IMR-90 (cell line): ENCODE data around the gene TUBA3C. TPM values are rescaled to one million over a fixed set of nuclear protein-coding genes. Genes with fewer than 3 reads are reported as not detected.

ENCODE experiments used
- ATAC-seq: fragments of 200-7000 bp; cut with Tn5 transposase; 2 replicates; pipeline ENCODE4 v1.9.1; 2020; ENCODE audit warnings: low read depth, mild to moderate bottlenecking, moderate library complexity
- BruUV-seq: library from RNA; stranded (reverse); fragments of 400-500 nt; replicated peaks from 2 replicates; lab custom pipeline; 2021; lab: Mats Ljungman, UMichigan
- CTCF ChIA-PET: fragments of 300-600 bp; formaldehyde crosslinking; extraction: SDS; loops from one replicate; lab custom pipeline; 2021; ENCODE audit warnings: antibody characterized with exemption; lab: Yijun Ruan, JAX
- POLR2A ChIA-PET: fragments of 300-600 bp; sonication (Branson Sonifier 250); formaldehyde crosslinking; loops from one replicate; lab custom pipeline; 2022; ENCODE audit warnings: antibody characterized with exemption; ENCODE audit not compliant: unreplicated experiment; lab: Charles Lee
- DNase-seq: peaks from one replicate; pipeline ENCODE4 v3.0.0; 2013
- H2AFZ ChIP-seq: replicated peaks from 2 replicates; pipeline ENCODE3; 2013; ENCODE audit warnings: low read length, mild to moderate bottlenecking; ENCODE audit not compliant: poor library complexity
- H2AK5ac ChIP-seq: 2 replicates; pipeline ENCODE4 v1.6.1; 2013; ENCODE audit warnings: low read depth, low read length, inconsistent platforms
- H2AK9ac ChIP-seq: replicated peaks from 2 replicates; pipeline ENCODE3; 2013; ENCODE audit warnings: mild to moderate bottlenecking, low read depth, low read length, moderate library complexity; ENCODE audit not compliant: poor library complexity
- H2BK120ac ChIP-seq: 2 replicates; pipeline ENCODE4 v1.6.1; 2013; ENCODE audit warnings: low read depth, low read length, inconsistent platforms
- H2BK15ac ChIP-seq: 3 replicates; pipeline ENCODE4 v1.6.1; 2013; ENCODE audit warnings: low read depth, low read length, inconsistent platforms
- H2BK20ac ChIP-seq: 2 replicates; pipeline ENCODE4 v1.6.1; 2013; ENCODE audit warnings: low read depth, mild to moderate bottlenecking, inconsistent platforms, low read length, moderate library complexity
- H2BK5ac ChIP-seq: 2 replicates; pipeline ENCODE4 v1.6.1; 2013; ENCODE audit warnings: mild to moderate bottlenecking, low read depth, low read length, inconsistent platforms; ENCODE audit not compliant: poor library complexity, severe bottlenecking
- H3K14ac ChIP-seq: replicated peaks from 2 replicates; pipeline ENCODE4 v1.6.1; 2013; ENCODE audit warnings: low read depth, low read length, inconsistent platforms
- H3K18ac ChIP-seq: 2 replicates; pipeline ENCODE4 v1.6.1; 2013; ENCODE audit warnings: low read depth, low read length, control low read depth
- H3K23ac ChIP-seq: 2 replicates; pipeline ENCODE4 v1.6.1; 2013; ENCODE audit warnings: low read depth, low read length, inconsistent platforms
- H3K27ac ChIP-seq: 2 replicates; pipeline ENCODE4 v1.5.1; 2013; ENCODE audit warnings: mild to moderate bottlenecking, control low read depth, low read length; ENCODE audit not compliant: insufficient read depth
- H3K27me3 ChIP-seq: 2 replicates; pipeline ENCODE4 v1.6.1; 2013; ENCODE audit warnings: low read length; ENCODE audit not compliant: control insufficient read depth, insufficient read depth
- H3K36me3 ChIP-seq: 2 replicates; pipeline ENCODE4 v1.6.1; 2013; ENCODE audit warnings: low read length, mixed read lengths; ENCODE audit not compliant: control insufficient read depth, insufficient read depth
- H3K4ac ChIP-seq: 2 replicates; pipeline ENCODE4 v1.6.1; 2013; ENCODE audit warnings: low read depth, low read length, inconsistent platforms
- H3K4me1 ChIP-seq: 2 replicates; pipeline ENCODE4 v1.6.1; 2013; ENCODE audit warnings: low read length, mixed read lengths; ENCODE audit not compliant: control insufficient read depth, insufficient read depth
- H3K4me2 ChIP-seq: 2 replicates; pipeline ENCODE4 v1.6.1; 2013; ENCODE audit warnings: low read depth, mild to moderate bottlenecking, control low read depth, low read length, moderate library complexity
- H3K4me3 ChIP-seq: 2 replicates; pipeline ENCODE4 v1.5.1; 2013; ENCODE audit warnings: low read depth, mild to moderate bottlenecking, control low read depth, low read length, moderate library complexity; ENCODE audit not compliant: insufficient read depth
- H3K56ac ChIP-seq: 2 replicates; pipeline ENCODE4 v1.6.1; 2013; ENCODE audit warnings: low read length, inconsistent platforms; ENCODE audit not compliant: insufficient read depth; ENCODE audit errors: extremely low read depth
- H3K79me1 ChIP-seq, 2 experiments: 2 replicates each; pipeline ENCODE4 v1.6.1; 2013; ENCODE audit warnings: low read length in 2 of 2, inconsistent platforms in 1 of 2, low read depth in 1 of 2
- H3K9ac ChIP-seq: 2 replicates; pipeline ENCODE4 v1.6.1; 2013; ENCODE audit warnings: low read depth, low read length, control low read depth
- H3K9me1 ChIP-seq: 2 replicates; pipeline ENCODE4 v1.6.1; 2013; ENCODE audit warnings: low read length, inconsistent platforms; ENCODE audit not compliant: insufficient read depth
- H3K9me3 ChIP-seq: 2 replicates; pipeline ENCODE4 v1.6.1; 2013; ENCODE audit warnings: low read length; ENCODE audit not compliant: control insufficient read depth, insufficient read depth
- H4K20me1 ChIP-seq: 2 replicates; pipeline ENCODE4 v1.6.1; 2013; ENCODE audit warnings: low read length, inconsistent platforms; ENCODE audit not compliant: insufficient read depth
- H4K5ac ChIP-seq: 2 replicates; pipeline ENCODE4 v1.6.1; 2013; ENCODE audit warnings: mild to moderate bottlenecking, low read depth, low read length, control low read depth
- H4K8ac ChIP-seq, 2 experiments: 2 replicates each; pipeline ENCODE4 v1.6.1; 2013; ENCODE audit warnings: low read depth in 2 of 2, low read length in 2 of 2, control low read depth in 1 of 2, inconsistent platforms in 1 of 2
- H4K91ac ChIP-seq: 2 replicates; pipeline ENCODE4 v1.6.1; 2013; ENCODE audit warnings: low read depth, low read length, inconsistent platforms; ENCODE audit not compliant: insufficient read depth
- BHLHE40 ChIP-seq: fragments of 150-350 bp; IDR thresholded peaks from 2 replicates; pipeline ENCODE4 v1.6.1; 2016; ENCODE audit warnings: mild to moderate bottlenecking, low read depth, low read length
- CEBPB ChIP-seq: IDR thresholded peaks from 2 replicates; pipeline ENCODE4 v1.6.1; 2012; ENCODE audit warnings: low read depth, low read length, improper control_type of control experiment
- CHD1 ChIP-seq: IDR thresholded peaks from 2 replicates; pipeline ENCODE4 v1.6.1; 2012; ENCODE audit warnings: low read depth, low read length, improper control_type of control experiment
- ELK1 ChIP-seq: fragments of 150-350 bp; IDR thresholded peaks from 2 replicates; pipeline ENCODE4 v1.6.1; 2016; ENCODE audit warnings: low read depth, mild to moderate bottlenecking, low read length, moderate library complexity, borderline replicate concordance
- FOS ChIP-seq: fragments of 150-350 bp; IDR thresholded peaks from 2 replicates; pipeline ENCODE4 v1.6.1; 2016; ENCODE audit warnings: low read depth, low read length
- MAFK ChIP-seq: IDR thresholded peaks from 2 replicates; pipeline ENCODE4 v1.6.1; 2012; ENCODE audit warnings: low read depth, low read length, improper control_type of control experiment
- MAZ ChIP-seq: IDR thresholded peaks from 2 replicates; pipeline ENCODE4 v1.6.1; 2012; ENCODE audit warnings: low read depth, mild to moderate bottlenecking, low read length, improper control_type of control experiment, moderate library complexity, borderline replicate concordance
- MXI1 ChIP-seq: IDR thresholded peaks from 2 replicates; pipeline ENCODE4 v1.6.1; 2012; ENCODE audit warnings: low read depth, mild to moderate bottlenecking, low read length, moderate library complexity, borderline replicate concordance
- NFE2L2 ChIP-seq: fragments of 150-350 bp; IDR thresholded peaks from 2 replicates; pipeline ENCODE4 v1.6.1; 2016; ENCODE audit warnings: low read depth, mild to moderate bottlenecking, low read length
- POLR2A ChIP-seq: IDR thresholded peaks from 2 replicates; pipeline ENCODE4 v1.6.1; 2012; ENCODE audit warnings: mild to moderate bottlenecking, low read depth, low read length
- RAD21 ChIP-seq: IDR thresholded peaks from 2 replicates; pipeline ENCODE4 v1.6.1; 2012; ENCODE audit warnings: low read length, improper control_type of control experiment
- RCOR1 ChIP-seq: IDR thresholded peaks from 2 replicates; pipeline ENCODE4 v1.6.1; 2012; ENCODE audit warnings: mild to moderate bottlenecking, low read length, improper control_type of control experiment; ENCODE audit not compliant: insufficient replicate concordance
- RFX5 ChIP-seq: IDR thresholded peaks from 2 replicates; pipeline ENCODE4 v1.8.0; 2012; ENCODE audit warnings: low read depth, mild to moderate bottlenecking, low read length, moderate library complexity
- SMC3 ChIP-seq: fragments of 150-350 bp; IDR thresholded peaks from 2 replicates; pipeline ENCODE4 v1.6.1; 2016; ENCODE audit warnings: low read depth, mild to moderate bottlenecking, antibody characterized with exemption, low read length, moderate library complexity
- USF2 ChIP-seq: fragments of 150-350 bp; IDR thresholded peaks from 2 replicates; pipeline ENCODE4 v1.6.1; 2017; ENCODE audit warnings: mild to moderate bottlenecking, antibody characterized with exemption, low read length, low read depth
- WGBS, 2 experiments: methylation state at CpG; one replicate each; pipeline versions ENCODE4 v1.1.5 to v1.1.7; 2013; ENCODE audit warnings: missing lambda C conversion rate in 2 of 2; ENCODE audit not compliant: insufficient read length in 1 of 2; ENCODE audit errors: extremely low coverage in 2 of 2; 5-methylcytosine and 5-hydroxymethylcytosine counted together
- dilution Hi-C: fragments of 300-500 bp; cut with HindIII; formaldehyde crosslinking; loops from one replicate; pipeline ENCODE4 v1.14.3; 2018; ENCODE audit warnings: low sequenced_read_pairs; ENCODE audit not compliant: unreplicated experiment
- in situ Hi-C: fragments of 300-500 bp; cut with MboI; formaldehyde crosslinking; loops from 3 replicates; pipeline ENCODE4 v1.14.3; 2019; ENCODE audit warnings: low sequenced_read_pairs, inconsistent platforms, mixed read lengths
- intact Hi-C: fragments of 100-400 bp; cut with micrococcal nuclease; formaldehyde crosslinking; loops from 2 replicates; pipeline ENCODE4 v1.10.0; 2022
- polyA plus RNA-seq, 3 experiments: library from polyadenylated mRNA; depleted of rRNA; stranded (reverse); fragments of >200 nt; gene quantifications; 2 replicates each; pipeline ENCODE4 v1.2.3, GENCODE V29; 2012; ENCODE audit warnings: low replicate concordance in 1 of 3
- total RNA-seq: library from RNA; depleted of rRNA; stranded (reverse); fragments of >200 nt; gene quantifications from 2 replicates; pipeline ENCODE4 v1.2.3, GENCODE V29; 2012
- TF ChIP-seq, protein P1 (sequence below): conservative IDR thresholded peaks from 2 replicates; pipeline ENCODE4 v1.5.1; 2012; ENCODE audit warnings: mild to moderate bottlenecking, low read depth, low read length, improper control_type of control experiment

TUBA3C gene
- total and polyA plus RNA-seq, 2 of the 4 experiments (the other 2 are of a cell fraction) = not detected

DNA sequence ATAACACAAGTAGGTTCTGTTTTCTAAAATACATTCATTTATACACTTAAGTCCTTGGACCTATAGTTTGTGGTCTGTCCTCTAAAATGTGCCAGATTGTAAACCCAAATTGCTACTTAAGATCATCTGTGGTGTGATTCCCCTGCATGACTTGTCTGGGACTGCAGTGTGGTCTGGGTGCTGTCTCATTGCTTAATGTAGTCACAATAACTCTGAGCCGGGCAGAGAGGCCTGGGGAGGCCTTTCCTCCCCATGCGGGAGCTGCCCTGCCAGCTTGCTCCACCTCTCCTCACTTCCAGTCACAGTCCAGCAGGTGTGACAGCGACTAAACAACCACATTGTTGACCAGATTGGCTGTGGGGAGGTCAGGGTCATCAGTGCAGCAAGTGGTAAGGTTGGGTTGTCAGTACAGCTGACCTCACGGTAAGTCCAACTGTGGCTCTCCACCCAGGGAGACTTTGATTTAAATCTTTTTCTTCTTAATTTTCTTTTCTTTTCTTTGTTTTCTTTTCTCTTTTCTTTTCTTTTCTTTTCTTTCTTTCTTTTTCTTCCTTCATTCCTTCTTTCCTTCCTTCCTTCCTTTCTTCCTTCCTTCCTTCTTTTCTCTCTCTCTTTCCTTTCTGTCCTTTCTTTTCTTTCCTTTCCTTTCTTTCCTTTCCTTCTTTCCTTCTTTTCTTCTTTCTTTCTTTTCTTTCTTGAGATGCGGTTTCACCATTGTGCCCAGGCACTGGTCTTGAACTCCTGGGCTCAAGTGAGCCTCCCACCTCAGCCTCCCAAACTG, 4.4 kb upstream of the TUBA3C start:
- no peak overlapping the region for H3K27ac ChIP-seq
- no peak overlapping the region for H2BK5ac ChIP-seq
- no peak overlapping the region for H2AK9ac ChIP-seq
- no peak overlapping the region for H3K23ac ChIP-seq
- no CpG with 5 or more reads among the region's 5 CpGs for WGBS, 2 experiments
- H3K18ac ChIP-seq = no peak overlapping the region
- ChIA-PET CTCF (no interaction called here), POLR2A (no interaction called here)
- no peaks in the 10 kb centered on the region for H3K79me1 ChIP-seq
- H3K4me2 ChIP-seq = no peak overlapping the region
- intact Hi-C loops (no loop called here), dilution Hi-C loops (no loop called here), in situ Hi-C loops (no loop called here)
- H3K4ac ChIP-seq = no peak overlapping the region
- no peak overlapping the region for H3K14ac ChIP-seq
- DNase-seq (no peak), ATAC-seq (no peak)
- H3K56ac ChIP-seq = no peak overlapping the region
- H3K9me1 ChIP-seq = no peaks in the 10 kb centered on the region
- H3K4me1 ChIP-seq = no peaks in the 10 kb centered on the region
- no peak overlapping the region for H2AFZ ChIP-seq
- H4K91ac ChIP-seq = no peak overlapping the region
- H2AK5ac ChIP-seq = no peak overlapping the region
- no peak overlapping the region for H3K9ac ChIP-seq
- no peak overlapping the region for H4K5ac ChIP-seq
- H4K8ac ChIP-seq = no peak overlapping the region
- TF ChIP-seq RFX5 = no peak
- no peak for TF ChIP-seq POLR2A
- TF ChIP-seq MXI1 = no peak
- TF ChIP-seq MAFK = no peak
- no peak for TF ChIP-seq NFE2L2
- TF ChIP-seq RCOR1 = no peak
- TF ChIP-seq CHD1 = no peak
- TF ChIP-seq, protein P1, sequence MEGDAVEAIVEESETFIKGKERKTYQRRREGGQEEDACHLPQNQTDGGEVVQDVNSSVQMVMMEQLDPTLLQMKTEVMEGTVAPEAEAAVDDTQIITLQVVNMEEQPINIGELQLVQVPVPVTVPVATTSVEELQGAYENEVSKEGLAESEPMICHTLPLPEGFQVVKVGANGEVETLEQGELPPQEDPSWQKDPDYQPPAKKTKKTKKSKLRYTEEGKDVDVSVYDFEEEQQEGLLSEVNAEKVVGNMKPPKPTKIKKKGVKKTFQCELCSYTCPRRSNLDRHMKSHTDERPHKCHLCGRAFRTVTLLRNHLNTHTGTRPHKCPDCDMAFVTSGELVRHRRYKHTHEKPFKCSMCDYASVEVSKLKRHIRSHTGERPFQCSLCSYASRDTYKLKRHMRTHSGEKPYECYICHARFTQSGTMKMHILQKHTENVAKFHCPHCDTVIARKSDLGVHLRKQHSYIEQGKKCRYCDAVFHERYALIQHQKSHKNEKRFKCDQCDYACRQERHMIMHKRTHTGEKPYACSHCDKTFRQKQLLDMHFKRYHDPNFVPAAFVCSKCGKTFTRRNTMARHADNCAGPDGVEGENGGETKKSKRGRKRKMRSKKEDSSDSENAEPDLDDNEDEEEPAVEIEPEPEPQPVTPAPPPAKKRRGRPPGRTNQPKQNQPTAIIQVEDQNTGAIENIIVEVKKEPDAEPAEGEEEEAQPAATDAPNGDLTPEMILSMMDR = no peak
- TF ChIP-seq USF2 = no peak
- TF ChIP-seq MAZ = no peak
- no peak for TF ChIP-seq CEBPB
- TF ChIP-seq SMC3 = no peak
- TF ChIP-seq BHLHE40 = no peak
- TF ChIP-seq RAD21 = no peak
- no peak for TF ChIP-seq ELK1
- no peak for TF ChIP-seq FOS
- no peak overlapping the region for H3K4me3 ChIP-seq
- no peaks in the 10 kb centered on the region for H3K27me3 ChIP-seq
- no peak overlapping the region for H2BK120ac ChIP-seq
- peaks cover 25% of the 10 kb centered on the region for H3K9me3 ChIP-seq
- H4K20me1 ChIP-seq = no peaks in the 10 kb centered on the region
- H2BK15ac ChIP-seq = no peak overlapping the region
- no peaks in the 10 kb centered on the region for H3K36me3 ChIP-seq
- no peak overlapping the region for H2BK20ac ChIP-seq
- no TSS peak for BruUV-seq
